NB4 (cell line): ENCODE measurements around the gene NAB1.

ENCODE experiments used
- DNase-seq: peaks from one replicate; pipeline ENCODE4 v3.0.0; 2010; ENCODE audit warnings: low read depth
- H3K4me3 ChIP-seq: one replicate; pipeline ENCODE4 v1.5.1; 2011; ENCODE audit warnings: mild to moderate bottlenecking, low read depth, low read length, moderate library complexity
- CTCF ChIP-seq: IDR thresholded peaks from one replicate; pipeline ENCODE4 v1.5.1; 2012; ENCODE audit warnings: low read depth, low read length
- MAX ChIP-seq: IDR thresholded peaks from 2 replicates; pipeline ENCODE4 v1.6.1; 2011; ENCODE audit warnings: low read depth, low read length
- MYC ChIP-seq: IDR thresholded peaks from 2 replicates; pipeline ENCODE4 v1.6.1; 2011; ENCODE audit warnings: low read depth, low read length
- POLR2A ChIP-seq: IDR thresholded peaks from 2 replicates; pipeline ENCODE4 v1.6.1; 2011; ENCODE audit warnings: mild to moderate bottlenecking; ENCODE audit not compliant: insufficient read length; ENCODE audit errors: extremely low read depth

NAB1 gene

GRCh38 chr2:190717764-190718651 lies 69.1 kb downstream of the NAB1 start:
- TF ChIP-seq CTCF (no peak), MYC (no peak), MAX (no peak), POLR2A (no peak)
- no peak overlapping the region for H3K4me3 ChIP-seq
- DNase-seq: no peak

- peak; percentile 35 for DNase-seq
- TF ChIP-seq CTCF (no peak), MAX (no peak), POLR2A (no peak), MYC (no peak)
- H3K4me3 ChIP-seq: no peak overlapping the region
These were observed 70.0 kb downstream of the NAB1 start for GRCh38 chr2:190718652-190719526.

- no peak for DNase-seq
- TF ChIP-seq MYC (no peak), MAX (no peak), POLR2A (no peak), CTCF (no peak)
- H3K4me3 ChIP-seq: no peak overlapping the region
These were observed 71.4 kb downstream of the NAB1 start for GRCh38 chr2:190720276-190720675.

- TF ChIP-seq CTCF: no peak
- no peak for TF ChIP-seq MAX
- TF ChIP-seq MYC: no peak
- TF ChIP-seq POLR2A: no peak
- DNase-seq: no peak
- H3K4me3 ChIP-seq: no peak overlapping the region
These were observed 71.8 kb downstream of the NAB1 start for GRCh38 chr2:190720691-190721090.

- TF ChIP-seq CTCF: no peak
- no peak for TF ChIP-seq MYC
- no peak for TF ChIP-seq MAX
- no peak for TF ChIP-seq POLR2A
- no peak for DNase-seq
- no peak overlapping the region for H3K4me3 ChIP-seq
These were observed 73.3 kb downstream of the NAB1 start for GRCh38 chr2:190722061-190722759.
